Ovary (tissue), 3 donors: ENCODE measurements around the gene MYO15B.
A peak's percentile ranks its signal among the peaks of the same experiment; 100 is the strongest.

Source experiments
- EP300 ChIP-seq: sonication (generic); formaldehyde crosslinking; IDR thresholded peaks from one replicate; pipeline ENCODE4 v1.6.1; 2017; ENCODE audit warnings: antibody characterized with exemption
- POLR2A ChIP-seq: fragments of 450-650 bp; IDR thresholded peaks from one replicate; pipeline ENCODE4 v1.6.1; 2017; ENCODE audit warnings: antibody characterized with exemption, mild to moderate bottlenecking, moderate library complexity
- TF ChIP-seq, protein P1 (sequence below), 3 donors: fragments of 450-650 bp in 2 of 3; fragments of 200-600 bp in 1 of 3; IDR thresholded peaks; one replicate each; pipeline versions ENCODE4 v1.5.1 to v1.8.0; 2016 to 2022; ENCODE audit warnings: antibody characterized with exemption in 3 of 3, mild to moderate bottlenecking in 1 of 3
- donor health status: DM: no; HTN: no; CAD: no.

DNA sequence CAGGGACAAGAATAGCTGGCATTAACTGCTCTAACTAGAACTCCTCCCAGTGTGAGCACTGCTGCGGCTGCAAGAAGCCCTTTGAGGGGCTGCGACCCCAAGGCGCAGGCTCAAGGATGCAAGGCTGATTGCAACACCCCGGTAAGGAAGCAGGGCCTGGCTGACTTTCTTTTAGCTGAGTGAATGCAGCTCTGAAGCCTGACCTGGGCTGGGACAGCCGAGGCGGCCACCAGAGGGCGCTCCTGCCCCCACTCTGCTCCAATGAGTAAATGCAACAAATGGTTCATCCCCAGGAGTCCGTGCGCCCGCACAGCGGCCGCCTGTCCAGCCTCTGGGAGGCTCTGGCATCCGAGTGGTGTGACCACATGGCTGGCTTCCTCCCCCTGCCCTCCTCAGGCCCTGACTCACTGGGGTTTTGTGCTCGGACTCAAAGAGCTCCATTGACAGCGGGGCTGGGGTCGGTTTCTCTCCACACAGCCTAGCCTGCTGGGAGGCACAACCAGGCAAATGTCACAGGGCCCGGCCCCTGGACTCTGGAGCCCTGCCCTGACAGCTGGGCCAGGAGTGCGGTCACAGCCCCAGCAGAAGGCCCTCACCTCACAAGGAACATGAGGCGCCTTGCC lies 45.4 kb downstream of the MYO15B start, which contains the start of gene SMIM5:
- TF ChIP-seq POLR2A = no peak
- TF ChIP-seq EP300 = no peak
- TF ChIP-seq, protein P1, sequence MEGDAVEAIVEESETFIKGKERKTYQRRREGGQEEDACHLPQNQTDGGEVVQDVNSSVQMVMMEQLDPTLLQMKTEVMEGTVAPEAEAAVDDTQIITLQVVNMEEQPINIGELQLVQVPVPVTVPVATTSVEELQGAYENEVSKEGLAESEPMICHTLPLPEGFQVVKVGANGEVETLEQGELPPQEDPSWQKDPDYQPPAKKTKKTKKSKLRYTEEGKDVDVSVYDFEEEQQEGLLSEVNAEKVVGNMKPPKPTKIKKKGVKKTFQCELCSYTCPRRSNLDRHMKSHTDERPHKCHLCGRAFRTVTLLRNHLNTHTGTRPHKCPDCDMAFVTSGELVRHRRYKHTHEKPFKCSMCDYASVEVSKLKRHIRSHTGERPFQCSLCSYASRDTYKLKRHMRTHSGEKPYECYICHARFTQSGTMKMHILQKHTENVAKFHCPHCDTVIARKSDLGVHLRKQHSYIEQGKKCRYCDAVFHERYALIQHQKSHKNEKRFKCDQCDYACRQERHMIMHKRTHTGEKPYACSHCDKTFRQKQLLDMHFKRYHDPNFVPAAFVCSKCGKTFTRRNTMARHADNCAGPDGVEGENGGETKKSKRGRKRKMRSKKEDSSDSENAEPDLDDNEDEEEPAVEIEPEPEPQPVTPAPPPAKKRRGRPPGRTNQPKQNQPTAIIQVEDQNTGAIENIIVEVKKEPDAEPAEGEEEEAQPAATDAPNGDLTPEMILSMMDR (IDR thresholded peaks at IDR 0.05) = peak; percentile 84 to 98 (median 85)
